Measurements from ENCODE around the gene PICALM.
"Not testable (repeated sequence)": the region's sequence is repeated elsewhere in the genome, so short reads cannot be mapped to it uniquely, and the experiment has no call there.

PICALM gene

GRCh38 chr11:86068951-86069407, at the start of gene PICALM:
Gene PICALM, minus strand, starts transcription at chr11:86069084. Its CDS starts 304 bp downstream, at chr11:86068780.
- DNase-seq, result peak; percentile 97 to 98

- DNase-seq, result no peak
Observed at GRCh38 chr11:86118253-86118652, 49.4 kb upstream of the PICALM start.

GRCh38 chr11:86117712-86118063, 48.8 kb upstream of the PICALM start:
- no peak for DNase-seq

GRCh38 chr11:86117001-86117711, 48.3 kb upstream of the PICALM start:
- DNase-seq, result no peak

GRCh38 chr11:86116386-86116726, 47.5 kb upstream of the PICALM start:
- DNase-seq, result peak in 1 of 2 experiments; percentile 33

- peak; percentile 32 to 43 for DNase-seq
Observed at GRCh38 chr11:86115542-86116385, 46.9 kb upstream of the PICALM start.

GRCh38 chr11:86108890-86109638, 40.2 kb upstream of the PICALM start:
- DNase-seq, result no peak

- DNase-seq, result no peak
Observed at GRCh38 chr11:86108191-86108590, 39.3 kb upstream of the PICALM start.

GRCh38 chr11:86106916-86107315, 38.0 kb upstream of the PICALM start:
- DNase-seq, result no peak

- DNase-seq, result not testable (repeated sequence)
Observed at GRCh38 chr11:86106031-86106430, 37.1 kb upstream of the PICALM start.

GRCh38 chr11:86105601-86106000, 36.7 kb upstream of the PICALM start:
- DNase-seq, result not testable (repeated sequence)

- no peak for DNase-seq
Observed at GRCh38 chr11:86103808-86104207, 34.9 kb upstream of the PICALM start.

GRCh38 chr11:86101941-86102407, 33.1 kb upstream of the PICALM start:
- DNase-seq, result no peak

- no peak for DNase-seq
Observed at GRCh38 chr11:86101493-86101892, 32.6 kb upstream of the PICALM start.

GRCh38 chr11:86099874-86100273, 31.0 kb upstream of the PICALM start:
- DNase-seq, result no peak

- DNase-seq, result no peak
Observed at GRCh38 chr11:86097980-86098379, 29.1 kb upstream of the PICALM start.

- no peak for DNase-seq
Observed at GRCh38 chr11:86091566-86091965, 22.7 kb upstream of the PICALM start.

- no peak for DNase-seq
Observed at GRCh38 chr11:86091086-86091485, 22.2 kb upstream of the PICALM start.

- DNase-seq, result no peak
Observed at GRCh38 chr11:86089659-86090058, 20.8 kb upstream of the PICALM start.

- DNase-seq, result not testable (repeated sequence)
Observed at GRCh38 chr11:86087688-86088087, 18.8 kb upstream of the PICALM start.

GRCh38 chr11:86087256-86087655, 18.4 kb upstream of the PICALM start:
- DNase-seq, result no peak

GRCh38 chr11:86081455-86081854, 12.6 kb upstream of the PICALM start:
- DNase-seq, result no peak

- DNase-seq, result no peak
Observed at GRCh38 chr11:86079421-86079820, 10.5 kb upstream of the PICALM start.
